Measurements from ENCODE around the gene FAR2.

DNA sequence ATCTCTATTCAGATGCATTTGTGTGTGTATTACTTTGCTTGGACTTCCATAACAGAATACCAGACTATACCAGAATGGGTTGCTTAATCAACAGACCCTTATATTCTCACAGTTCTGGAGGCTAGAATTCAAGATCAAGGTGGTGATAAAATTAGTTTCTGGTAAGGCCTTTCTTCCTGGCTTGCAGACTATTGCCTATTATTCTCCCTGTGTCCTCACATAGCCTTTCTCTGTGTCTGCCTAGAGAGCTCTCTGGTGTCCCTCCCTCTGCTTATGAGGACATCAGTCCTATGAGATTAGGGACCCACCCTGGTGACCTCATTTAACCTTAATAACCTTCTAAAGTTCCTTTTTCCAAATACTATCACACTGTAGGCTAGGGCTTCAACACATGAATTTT lies 106.0 kb downstream of the FAR2 start:
- TF ChIP-seq, protein P1, sequence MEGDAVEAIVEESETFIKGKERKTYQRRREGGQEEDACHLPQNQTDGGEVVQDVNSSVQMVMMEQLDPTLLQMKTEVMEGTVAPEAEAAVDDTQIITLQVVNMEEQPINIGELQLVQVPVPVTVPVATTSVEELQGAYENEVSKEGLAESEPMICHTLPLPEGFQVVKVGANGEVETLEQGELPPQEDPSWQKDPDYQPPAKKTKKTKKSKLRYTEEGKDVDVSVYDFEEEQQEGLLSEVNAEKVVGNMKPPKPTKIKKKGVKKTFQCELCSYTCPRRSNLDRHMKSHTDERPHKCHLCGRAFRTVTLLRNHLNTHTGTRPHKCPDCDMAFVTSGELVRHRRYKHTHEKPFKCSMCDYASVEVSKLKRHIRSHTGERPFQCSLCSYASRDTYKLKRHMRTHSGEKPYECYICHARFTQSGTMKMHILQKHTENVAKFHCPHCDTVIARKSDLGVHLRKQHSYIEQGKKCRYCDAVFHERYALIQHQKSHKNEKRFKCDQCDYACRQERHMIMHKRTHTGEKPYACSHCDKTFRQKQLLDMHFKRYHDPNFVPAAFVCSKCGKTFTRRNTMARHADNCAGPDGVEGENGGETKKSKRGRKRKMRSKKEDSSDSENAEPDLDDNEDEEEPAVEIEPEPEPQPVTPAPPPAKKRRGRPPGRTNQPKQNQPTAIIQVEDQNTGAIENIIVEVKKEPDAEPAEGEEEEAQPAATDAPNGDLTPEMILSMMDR (IDR thresholded peaks at IDR 0.05), result no peak
- no peak for TF ChIP-seq POLR2A (IDR thresholded peaks at IDR 0.05)
